ENCODE data around the gene SLC22A9. TPM values are rescaled to one million over a fixed set of nuclear protein-coding genes. Genes with fewer than 3 reads are reported as not detected.

The SLC22A9 gene
- total RNA-seq, 2 experiments from 2014 or later = not detected

- Mint-ChIP-seq H3K36me3 (ENCODE audit: low read depth) (no peaks in the 10 kb centered on the region), H3K27ac (no peak overlapping the region), H3K27me3 (ENCODE audit: low read depth) (peaks cover 27% of the 10 kb centered on the region), H3K9me3 (ENCODE audit: insufficient read depth) (no peaks in the 10 kb centered on the region), H3K4me1 (ENCODE audit: low read depth) (peaks cover 13% of the 10 kb centered on the region), H3K4me3 (no peak overlapping the region)
- ATAC-seq (no peak), DNase-seq (no peak)
- POLR2A ChIA-PET = no interaction called here
- CTCF ChIA-PET = no interaction called here
Measured at GRCh38 chr11:63448646-63449045, 79.1 kb downstream of the SLC22A9 start.

- POLR2A ChIA-PET = no interaction called here
- H3K27ac Mint-ChIP-seq = no peak overlapping the region
Measured at GRCh38 chr11:63459586-63459985, 90.0 kb downstream of the SLC22A9 start.

More at GRCh38 chr11:63459586-63459985, 90.0 kb downstream of the SLC22A9 start:
- Mint-ChIP-seq H3K36me3 (ENCODE audit: low read depth) (no peaks in the 10 kb centered on the region), H3K4me1 (ENCODE audit: low read depth) (no peaks in the 10 kb centered on the region), H3K4me3 (no peak overlapping the region), H3K9me3 (ENCODE audit: insufficient read depth) (no peaks in the 10 kb centered on the region), H3K27me3 (ENCODE audit: low read depth) (peaks cover 8% of the 10 kb centered on the region)
- DNase-seq = no peak
- ATAC-seq = no peak
- CTCF ChIA-PET = no interaction called here

Other genes starting within 250 kb of the SLC22A9 start
- not detected for gene SLC22A24, start 225.6 kb upstream of the SLC22A9 start, total RNA-seq
- gene SLC22A25, start 126.2 kb upstream of the SLC22A9 start, total RNA-seq = not detected
- gene PLAAT5, start 121.4 kb downstream of the SLC22A9 start, total RNA-seq = under 1 TPM; 0.11 to 0.68 TPM
- gene LGALS12, start 136.3 kb downstream of the SLC22A9 start, total RNA-seq = not detected
- 10 to 100 TPM; 97.5 to 99.8 TPM for gene PLAAT4, start 167.0 kb downstream of the SLC22A9 start, total RNA-seq
- under 1 TPM in 1 of 2 experiments, not detected in 1; 0.57 TPM for gene PLAAT2, start 193.6 kb downstream of the SLC22A9 start, total RNA-seq
- 10 to 100 TPM in 1 of 2 experiments, 1 to 10 TPM in 1; 9.7 to 10.4 TPM for gene PLAAT3, start 244.6 kb downstream of the SLC22A9 start, total RNA-seq

Data from activated CD8-positive, alpha-beta T cell treated with anti-CD3 and anti-CD28 coated beads, Interleukin-2, amount 10 ng/mL, durations not matched to agents 7 days and 5 days (primary cell).